Measurements from ENCODE around the gene SLC34A1. TPM values are rescaled to one million over a fixed set of nuclear protein-coding genes. Genes with fewer than 3 reads are reported as not detected.
"Not testable (repeated sequence)": the region's sequence is repeated elsewhere in the genome, so short reads cannot be mapped to it uniquely, and the experiment has no call there.

Gene SLC34A1
- total and polyA plus RNA-seq, 2 of the 4 experiments (the other 2 are of a cell fraction): not detected

DNA sequence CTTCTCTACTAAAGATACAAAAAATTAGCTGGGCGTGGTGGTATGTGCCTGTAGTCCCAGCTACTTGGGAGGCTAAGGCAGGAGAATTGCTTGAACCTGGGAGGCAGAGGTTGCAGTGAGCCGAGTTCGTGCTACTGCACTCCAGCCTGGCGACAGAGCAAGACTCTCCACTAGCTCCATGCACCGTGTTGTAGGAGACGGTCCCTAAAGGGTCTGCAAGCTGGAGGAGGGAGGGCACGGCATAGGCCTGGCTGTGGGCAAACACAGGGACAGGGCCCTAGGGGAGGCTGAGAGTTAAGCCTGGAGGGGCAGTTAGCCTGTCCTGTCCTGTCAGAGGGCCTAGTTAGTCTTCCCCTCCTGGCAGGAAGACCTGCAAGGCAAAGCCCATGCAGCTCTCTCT, 23.5 kb upstream of the SLC34A1 start:
- in situ Hi-C loops (cut with MboI; ENCODE audit: low sequenced_read_pairs); H3K18ac ChIP-seq (ENCODE audit: low read depth, low read length); H2BK20ac ChIP-seq (ENCODE audit: low read depth, low read length); H2AK9ac ChIP-seq (replicated peaks; ENCODE audit: low read depth, low read length, poor library complexity); CTCF ChIA-PET; H3K4ac ChIP-seq (ENCODE audit: low read depth, low read length); H3K27ac ChIP-seq (ENCODE audit: insufficient read depth, low read length); H4K20me1 ChIP-seq (ENCODE audit: insufficient read depth, low read length); intact Hi-C loops (cut with micrococcal nuclease); H4K8ac ChIP-seq (ENCODE audit: low read depth in 2 of 2, low read length in 2 of 2); H3K9me3 ChIP-seq (ENCODE audit: control insufficient read depth, insufficient read depth, low read length); BruUV-seq (replicated peaks); H2BK5ac ChIP-seq (ENCODE audit: low read depth, low read length, poor library complexity, severe bottlenecking); H4K5ac ChIP-seq (ENCODE audit: low read depth, low read length); H3K79me1 ChIP-seq (ENCODE audit: low read depth in 1 of 2, low read length in 2 of 2); H3K14ac ChIP-seq (replicated peaks; ENCODE audit: low read depth, low read length); H2BK15ac ChIP-seq (ENCODE audit: low read depth, low read length); H2AK5ac ChIP-seq (ENCODE audit: low read depth, low read length); H3K9me1 ChIP-seq (ENCODE audit: insufficient read depth, low read length); H3K4me3 ChIP-seq (ENCODE audit: insufficient read depth, low read depth, low read length); ATAC-seq (ENCODE audit: low read depth); H3K36me3 ChIP-seq (ENCODE audit: control insufficient read depth, insufficient read depth, low read length); H3K4me1 ChIP-seq (ENCODE audit: control insufficient read depth, insufficient read depth, low read length); H3K4me2 ChIP-seq (ENCODE audit: low read depth, low read length); H2BK120ac ChIP-seq (ENCODE audit: low read depth, low read length); H3K56ac ChIP-seq (ENCODE audit: extremely low read depth, insufficient read depth, low read length); H2AFZ ChIP-seq (replicated peaks; ENCODE audit: low read length, poor library complexity); H3K23ac ChIP-seq (ENCODE audit: low read depth, low read length); dilution Hi-C loops (cut with HindIII; ENCODE audit: low sequenced_read_pairs, unreplicated experiment); DNase-seq; H4K91ac ChIP-seq (ENCODE audit: insufficient read depth, low read depth, low read length); H3K9ac ChIP-seq (ENCODE audit: low read depth, low read length): not testable (repeated sequence)
- peaks cover 25% of the 10 kb centered on the region for H3K27me3 ChIP-seq (ENCODE audit: control insufficient read depth, insufficient read depth, low read length)
- no CpG with 5 or more reads among the region's 7 CpGs for WGBS, 2 experiments (ENCODE audit: extremely low coverage in 2 of 2, insufficient read length in 1 of 2)
- POLR2A ChIA-PET (ENCODE audit: unreplicated experiment): interaction anchor here (1.4 kb wide), 1 partner anchor 9 kb away, joined by 4 read pairs; no protein-coding TSS in a partner anchor

Measured in IMR-90 (cell line).